Measurements from ENCODE around the gene DPYSL3. TPM values are rescaled to one million over a fixed set of nuclear protein-coding genes. Genes with fewer than 3 reads are reported as not detected.

The DPYSL3 gene
- total RNA-seq, 4 donors from 2014 or later, result 38.9 to 68.0 (median 50.0) TPM

DNA sequence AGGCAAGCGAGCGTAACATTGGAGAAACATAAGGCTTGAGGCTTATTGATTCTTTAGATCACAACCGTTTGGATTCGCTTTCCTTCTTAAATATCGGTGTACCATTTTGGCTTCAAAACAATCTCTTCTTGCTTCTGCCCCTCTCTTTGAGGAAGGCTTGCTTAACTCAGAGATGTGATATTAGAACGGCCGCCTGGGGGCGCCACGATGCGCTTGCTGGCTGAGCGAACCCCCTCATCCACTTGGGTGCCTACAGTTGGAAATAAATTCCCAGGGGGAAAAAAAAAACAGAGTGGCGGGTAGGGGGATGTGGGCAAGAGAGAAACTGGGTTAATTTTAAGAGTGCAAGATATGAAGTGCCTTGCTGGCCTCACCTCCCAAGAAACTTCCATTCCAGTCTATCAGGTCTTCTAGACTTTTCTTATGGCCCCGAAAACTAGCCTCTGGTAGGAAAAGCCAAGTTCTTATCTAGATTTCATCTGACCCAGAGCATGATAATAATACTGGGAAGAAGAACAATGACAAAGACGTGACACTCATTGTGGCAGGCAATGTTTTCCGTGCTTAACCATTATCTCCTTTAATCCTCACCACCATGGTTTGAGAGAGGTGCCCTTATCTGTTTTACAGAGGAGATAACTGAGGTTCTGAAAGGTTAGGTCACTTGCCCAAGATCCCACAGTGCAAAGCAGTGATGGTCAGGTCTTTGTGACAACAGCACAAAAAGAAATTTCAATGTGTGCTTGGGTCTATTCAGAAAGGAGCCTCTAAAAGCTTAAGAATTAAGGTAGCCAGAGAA, 115.8 kb downstream of the DPYSL3 start:
- no peak overlapping the region for H3K4me3 ChIP-seq
- WGBS, 2 donors, result 77 to 79% methylated on average over 15 of the region's 15 CpGs
- no peaks in the 10 kb centered on the region for H3K9me3 ChIP-seq
- peaks cover 0 to 34% (median 0%) of the 10 kb centered on the region in 3 donors for H3K36me3 ChIP-seq
- H3K4me1 ChIP-seq, result peaks cover 0 to 15% (median 0%) of the 10 kb centered on the region in 4 donors
- H3K27me3 ChIP-seq, result no peaks in the 10 kb centered on the region
- TF ChIP-seq POLR2A (IDR thresholded peaks at IDR 0.05) (no peak), CTCF (IDR thresholded peaks at IDR 0.05) (no peak), EP300 (IDR thresholded peaks at IDR 0.05) (no peak)
- no peak overlapping the region for H3K27ac ChIP-seq
- DNase-seq (ENCODE audit: low spot score in 2 of 2), result no peak

- Histone ChIP-seq H3K36me3 (peaks cover 0 to 15% (median 0%) of the 10 kb centered on the region in 3 donors), H3K4me1 (peaks cover 0 to 15% (median 0%) of the 10 kb centered on the region in 4 donors), H3K27me3 (no peaks in the 10 kb centered on the region), H3K9me3 (no peaks in the 10 kb centered on the region), H3K27ac (no peak overlapping the region), H3K4me3 (no peak overlapping the region)
- peak in 1 of 2 donors; percentile 60 for DNase-seq (ENCODE audit: low spot score in 2 of 2)
- peak in 1 of 2 donors; percentile 45 for TF ChIP-seq EP300 (IDR thresholded peaks at IDR 0.05)
- no peak for TF ChIP-seq POLR2A (IDR thresholded peaks at IDR 0.05)
- TF ChIP-seq CTCF (IDR thresholded peaks at IDR 0.05), result peak; percentile 38 to 58 (median 55)
- WGBS, 2 donors, result 55 to 59% methylated on average over 5 of the region's 5 CpGs
Measured at GRCh38 chr5:147391781-147392180, 118.1 kb downstream of the DPYSL3 start.

GRCh38 chr5:147390654-147391225, 119.1 kb downstream of the DPYSL3 start:
- no peak for DNase-seq (ENCODE audit: low spot score in 2 of 2)
- H3K27me3 ChIP-seq, result no peaks in the 10 kb centered on the region
- 29 to 33% methylated on average over 3 of the region's 3 CpGs for WGBS, 2 donors
- peaks cover 0 to 10% (median 0%) of the 10 kb centered on the region in 4 donors for H3K4me1 ChIP-seq
- no peaks in the 10 kb centered on the region for H3K9me3 ChIP-seq
- H3K36me3 ChIP-seq, result peaks cover 0 to 10% (median 0%) of the 10 kb centered on the region in 3 donors
- TF ChIP-seq EP300 (IDR thresholded peaks at IDR 0.05) (no peak), CTCF (IDR thresholded peaks at IDR 0.05) (no peak), POLR2A (IDR thresholded peaks at IDR 0.05) (no peak)
- H3K27ac ChIP-seq, result peak overlapping the region in 1 of 4 donors; percentile 14
- no peak overlapping the region for H3K4me3 ChIP-seq

- no peak for DNase-seq (ENCODE audit: low spot score in 2 of 2)
- Histone ChIP-seq H3K4me1 (peaks cover 0 to 4% (median 0%) of the 10 kb centered on the region in 4 donors), H3K27ac (no peak overlapping the region), H3K27me3 (no peaks in the 10 kb centered on the region), H3K36me3 (peaks cover 0 to 4% (median 0%) of the 10 kb centered on the region in 3 donors), H3K9me3 (no peaks in the 10 kb centered on the region), H3K4me3 (no peak overlapping the region)
- WGBS, 2 donors, result 54 to 63% methylated on average over 7 of the region's 7 CpGs
- TF ChIP-seq CTCF (IDR thresholded peaks at IDR 0.05), result no peak
- no peak for TF ChIP-seq POLR2A (IDR thresholded peaks at IDR 0.05)
- no peak for TF ChIP-seq EP300 (IDR thresholded peaks at IDR 0.05)
Measured at GRCh38 chr5:147388184-147389108, 121.4 kb downstream of the DPYSL3 start.

Measured in tibial nerve (tissue), 4 donors.